Smooth muscle cell (in vitro differentiated cells): ENCODE results near the gene B3GAT1. TPM values are rescaled to one million over a fixed set of nuclear protein-coding genes. Genes with fewer than 3 reads are reported as not detected.

Source experiments
- DNase-seq: peaks from one replicate; lab custom pipeline; 2025; ENCODE audit not compliant: unreplicated experiment; lab: John Stamatoyannopoulos, UW
- H2AFZ ChIP-seq: fragments of 200-600 bp; sonication (generic); 2 replicates; pipeline ENCODE4 v1.6.0; 2016; ENCODE audit warnings: antibody characterized with exemption, low read depth, mild to moderate bottlenecking
- H3F3A ChIP-seq: fragments of 200-600 bp; sonication (generic); 2 replicates; pipeline ENCODE4 v1.6.0; 2017; ENCODE audit warnings: antibody characterized with exemption, low read depth
- H3K27ac ChIP-seq: fragments of 200-600 bp; sonication (generic); 2 replicates; pipeline ENCODE4 v1.5.1; 2016; ENCODE audit warnings: low read depth, mild to moderate bottlenecking
- H3K27me3 ChIP-seq: fragments of 200-600 bp; sonication (generic); 2 replicates; pipeline ENCODE4 v1.6.1; 2016; ENCODE audit warnings: low read depth, mild to moderate bottlenecking
- H3K36me3 ChIP-seq: fragments of 200-600 bp; sonication (generic); 2 replicates; pipeline ENCODE4 v1.5.1; 2016; ENCODE audit warnings: low read depth
- H3K4me1 ChIP-seq: fragments of 200-600 bp; sonication (generic); 2 replicates; pipeline ENCODE4 v1.5.1; 2016; ENCODE audit warnings: low read depth
- H3K4me2 ChIP-seq: fragments of 200-600 bp; sonication (generic); 2 replicates; pipeline ENCODE4 v1.6.0; 2016; ENCODE audit warnings: mild to moderate bottlenecking
- H3K4me3 ChIP-seq: fragments of 200-600 bp; sonication (generic); 2 replicates; pipeline ENCODE4 v1.5.1; 2016; ENCODE audit warnings: mild to moderate bottlenecking
- H3K79me2 ChIP-seq: fragments of 200-600 bp; sonication (generic); 2 replicates; pipeline ENCODE4 v1.6.0; 2016; ENCODE audit warnings: low read depth, mild to moderate bottlenecking
- H3K9ac ChIP-seq: fragments of 200-600 bp; sonication (generic); 2 replicates; pipeline ENCODE4 v1.6.0; 2016; ENCODE audit warnings: low read depth
- H3K9me3 ChIP-seq: fragments of 200-600 bp; sonication (generic); replicated peaks from 2 replicates; pipeline ENCODE4 v1.5.1; 2016; ENCODE audit warnings: low read depth
- H4K20me1 ChIP-seq: fragments of 200-600 bp; sonication (generic); 2 replicates; pipeline ENCODE4 v1.6.0; 2016; ENCODE audit warnings: low read depth
- CTCF ChIP-seq: fragments of 200-600 bp; sonication (generic); IDR thresholded peaks from 2 replicates; pipeline ENCODE4 v1.5.1; 2017; ENCODE audit warnings: borderline replicate concordance, mild to moderate bottlenecking, antibody characterized with exemption; ENCODE audit not compliant: insufficient read depth, poor library complexity, severe bottlenecking
- WGBS: methylation state at CpG from one replicate; pipeline ENCODE4 v1.1.7; 2016; ENCODE audit warnings: low lambda C conversion rate; 5-methylcytosine and 5-hydroxymethylcytosine counted together
- polyA plus RNA-seq: library from polyadenylated mRNA; unstranded; fragments of >200 nt; fragmentation: Nextera tagmentation; extraction: Ambion mirVana; gene quantifications from 2 replicates; pipeline ENCODE4 v1.2.1, GENCODE V29; 2016
- total RNA-seq: library from RNA; depleted of rRNA; stranded (reverse); fragments of >200 nt; gene quantifications from 2 replicates; pipeline ENCODE4 v1.2.3, GENCODE V29; 2014

Gene B3GAT1
- total and polyA plus RNA-seq, 2 experiments from 2014 or later = not detected

- Histone ChIP-seq H3K4me3 (no peak overlapping the region), H2AFZ (no peak overlapping the region), H3F3A (no peaks in the 10 kb centered on the region), H4K20me1 (no peaks in the 10 kb centered on the region), H3K4me1 (no peaks in the 10 kb centered on the region), H3K27me3 (no peaks in the 10 kb centered on the region), H3K9ac (no peak overlapping the region), H3K36me3 (no peaks in the 10 kb centered on the region), H3K4me2 (peak overlapping the region; percentile 31), H3K27ac (no peak overlapping the region), H3K79me2 (no peaks in the 10 kb centered on the region), H3K9me3 (no peaks in the 10 kb centered on the region)
- peak; percentile 67 for DNase-seq
- 31% methylated on average over 30 of the region's 30 CpGs for WGBS
- TF ChIP-seq CTCF = peak; percentile 84
Observed at GRCh38 chr11:134360050-134360835, 51.8 kb downstream of the B3GAT1 start.

GRCh38 chr11:134359646-134360045, 52.4 kb downstream of the B3GAT1 start:
- H3F3A ChIP-seq = no peaks in the 10 kb centered on the region
- no peak for TF ChIP-seq CTCF
- WGBS = 88% methylated on average over 10 of the region's 10 CpGs
- no peaks in the 10 kb centered on the region for H3K9me3 ChIP-seq
- H3K27me3 ChIP-seq = no peaks in the 10 kb centered on the region
- H3K4me2 ChIP-seq = no peak overlapping the region
- H3K27ac ChIP-seq = no peak overlapping the region
- no peaks in the 10 kb centered on the region for H3K4me1 ChIP-seq
- H3K79me2 ChIP-seq = no peaks in the 10 kb centered on the region
- H3K4me3 ChIP-seq = no peak overlapping the region
- H2AFZ ChIP-seq = no peak overlapping the region
- H3K36me3 ChIP-seq = no peaks in the 10 kb centered on the region
- DNase-seq = no peak
- no peak overlapping the region for H3K9ac ChIP-seq
- no peaks in the 10 kb centered on the region for H4K20me1 ChIP-seq

GRCh38 chr11:134358856-134359490, 53.1 kb downstream of the B3GAT1 start:
- no peak for TF ChIP-seq CTCF
- no peak overlapping the region for H3K9ac ChIP-seq
- no peaks in the 10 kb centered on the region for H3K27me3 ChIP-seq
- no peak overlapping the region for H3K4me3 ChIP-seq
- H3K9me3 ChIP-seq = no peaks in the 10 kb centered on the region
- no peak overlapping the region for H3K4me2 ChIP-seq
- H3K4me1 ChIP-seq = no peaks in the 10 kb centered on the region
- DNase-seq = no peak
- no peaks in the 10 kb centered on the region for H3K79me2 ChIP-seq
- 94% methylated on average over 18 of the region's 18 CpGs for WGBS
- H3K36me3 ChIP-seq = no peaks in the 10 kb centered on the region
- no peak overlapping the region for H2AFZ ChIP-seq
- no peaks in the 10 kb centered on the region for H4K20me1 ChIP-seq
- no peaks in the 10 kb centered on the region for H3F3A ChIP-seq
- H3K27ac ChIP-seq = no peak overlapping the region
